Measurements from ENCODE around the gene VSTM1.

GRCh38 chr19:53999694-54000093 is 64.0 kb downstream of the VSTM1 start:
- TF ChIP-seq RFX5 (IDR thresholded peaks at IDR 0.05; ENCODE audit: low read depth, low read length), result no peak
- no peak for TF ChIP-seq POLR2A (IDR thresholded peaks at IDR 0.05; ENCODE audit: low read depth, low read length)
